Retinal pigment epithelial cell (primary cell): ENCODE data around the gene SFRP5.

Experiments
- DNase-seq: peaks from one replicate; pipeline ENCODE4 v3.0.0-alpha.2; 2010; ENCODE audit warnings: low read depth
- H3K4me3 ChIP-seq: 2 replicates; pipeline ENCODE4 v1.5.1; 2011; ENCODE audit warnings: mild to moderate bottlenecking, low read length, control low read depth, moderate library complexity
- CTCF ChIP-seq: conservative IDR thresholded peaks from 2 replicates; pipeline ENCODE4 v1.5.1; 2011; ENCODE audit warnings: low read depth, low read length, control low read depth, inconsistent platforms

Gene SFRP5

GRCh38 chr10:97759158-97759887 is 12.5 kb downstream of the SFRP5 start:
- DNase-seq = peak; percentile 75
- peak; percentile 99 for TF ChIP-seq CTCF
- no peak overlapping the region for H3K4me3 ChIP-seq

GRCh38 chr10:97757471-97757870 is 14.3 kb downstream of the SFRP5 start:
- no peak for DNase-seq
- no peak overlapping the region for H3K4me3 ChIP-seq
- no peak for TF ChIP-seq CTCF

GRCh38 chr10:97755718-97756117 is 16.1 kb downstream of the SFRP5 start:
- no peak for TF ChIP-seq CTCF
- H3K4me3 ChIP-seq = no peak overlapping the region
- no peak for DNase-seq

- H3K4me3 ChIP-seq = no peak overlapping the region
- no peak for TF ChIP-seq CTCF
- no peak for DNase-seq
Measured at GRCh38 chr10:97754726-97755125, 17.1 kb downstream of the SFRP5 start.

GRCh38 chr10:97752956-97753355 is 18.8 kb downstream of the SFRP5 start:
- H3K4me3 ChIP-seq = no peak overlapping the region
- TF ChIP-seq CTCF = no peak
- no peak for DNase-seq

GRCh38 chr10:97748116-97748515 is 23.7 kb downstream of the SFRP5 start:
- no peak overlapping the region for H3K4me3 ChIP-seq
- no peak for DNase-seq
- TF ChIP-seq CTCF = no peak

- DNase-seq = no peak
- no peak overlapping the region for H3K4me3 ChIP-seq
- TF ChIP-seq CTCF = no peak
Measured at GRCh38 chr10:97747573-97747972, 24.2 kb downstream of the SFRP5 start.
